Stimulated activated memory B cell treated with anti-CD40 and anti-IgM and Interleukin-4, amounts not matched to agents 10 μg/mL and 1 μg/mL and 100 μg/mL, for 72 hours (primary cell): ENCODE results near the gene FUT4.

Experiments
- ATAC-seq: fragments of 150-1000 bp; cut with Tn5 transposase; 2 replicates; pipeline ENCODE4 v1.10.0; 2021
- H3K27ac Mint-ChIP-seq: one replicate; pipeline ENCODE4 v1.8.0; 2022; ENCODE audit warnings: mild to moderate bottlenecking, mixed read lengths
- H3K27me3 Mint-ChIP-seq: one replicate; pipeline ENCODE4 v1.8.0; 2022; ENCODE audit warnings: mixed read lengths
- H3K36me3 Mint-ChIP-seq: one replicate; pipeline ENCODE4 v1.8.0; 2022; ENCODE audit warnings: mixed read lengths
- H3K4me1 Mint-ChIP-seq: one replicate; pipeline ENCODE4 v1.8.0; 2022; ENCODE audit warnings: mixed read lengths
- H3K4me3 Mint-ChIP-seq: one replicate; pipeline ENCODE4 v1.8.0; 2022; ENCODE audit warnings: mild to moderate bottlenecking, moderate library complexity, mixed read lengths
- H3K9me3 Mint-ChIP-seq: one replicate; pipeline ENCODE4 v1.8.0; 2022; ENCODE audit warnings: mixed read lengths

Gene FUT4

DNA sequence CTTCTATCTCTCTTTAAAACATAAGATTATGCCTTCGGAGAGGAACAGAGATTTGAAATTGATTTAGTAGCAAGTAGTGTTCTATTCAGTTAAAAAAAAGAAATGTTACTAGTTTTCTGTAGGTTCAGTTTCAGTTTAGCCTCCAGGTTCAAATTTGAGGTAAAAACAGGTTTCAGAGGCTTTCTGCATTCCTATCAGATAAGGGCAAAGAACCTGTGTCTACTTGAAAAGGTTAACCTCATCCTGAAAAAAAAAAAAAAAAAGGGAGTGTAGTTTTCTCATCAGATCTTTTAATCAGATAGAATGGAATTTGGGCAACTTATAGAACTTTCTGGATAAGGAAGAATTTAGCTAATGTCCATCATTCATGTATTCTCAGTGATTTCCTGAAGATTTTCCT lies 19.4 kb upstream of the FUT4 start:
- Mint-ChIP-seq H3K27ac (no peak overlapping the region), H3K4me3 (no peak overlapping the region), H3K27me3 (peaks cover 17% of the 10 kb centered on the region), H3K4me1 (no peaks in the 10 kb centered on the region), H3K36me3 (no peaks in the 10 kb centered on the region), H3K9me3 (no peaks in the 10 kb centered on the region)
- ATAC-seq = no peak

DNA sequence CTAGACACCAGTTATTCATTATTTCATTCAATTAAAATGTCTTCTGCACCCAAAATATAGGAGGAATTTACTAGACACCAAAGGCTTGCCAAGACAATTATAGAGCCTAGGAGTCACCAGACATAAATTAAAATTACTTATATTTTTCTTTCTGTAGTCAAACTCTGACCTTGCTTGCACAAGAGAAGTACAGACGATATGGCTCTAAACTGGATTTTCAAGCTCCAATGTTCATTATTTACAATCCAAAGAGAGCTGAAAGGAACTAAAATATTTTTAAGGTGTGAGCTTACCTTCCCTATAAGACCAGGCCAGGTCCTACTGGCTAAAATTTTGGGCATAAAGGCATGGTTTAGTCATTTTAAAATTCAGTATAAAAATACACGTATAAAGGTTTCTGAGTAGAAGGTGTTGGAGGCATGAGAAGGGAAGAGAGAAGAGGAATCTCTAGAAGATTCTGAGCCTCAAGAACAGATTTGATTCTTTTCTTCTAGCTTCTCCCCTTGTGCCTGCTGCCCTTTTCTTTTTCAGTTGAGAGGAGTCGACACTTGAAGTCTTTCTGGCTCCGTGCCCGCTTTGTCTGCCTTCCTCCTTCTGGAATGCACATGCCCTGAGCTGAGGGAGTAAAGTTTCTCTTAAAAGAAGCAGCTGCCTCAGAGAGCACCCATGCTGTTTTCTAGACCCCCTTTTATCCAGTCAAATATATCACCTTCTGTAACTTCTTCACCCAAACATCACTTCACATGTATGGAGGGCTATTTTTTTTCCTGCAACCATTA lies 18.0 kb upstream of the FUT4 start:
- ATAC-seq = no peak
- H3K4me1 Mint-ChIP-seq = no peaks in the 10 kb centered on the region
- no peak overlapping the region for H3K27ac Mint-ChIP-seq
- H3K4me3 Mint-ChIP-seq = no peak overlapping the region
- no peaks in the 10 kb centered on the region for H3K36me3 Mint-ChIP-seq
- H3K9me3 Mint-ChIP-seq = no peaks in the 10 kb centered on the region
- H3K27me3 Mint-ChIP-seq = peaks cover 17% of the 10 kb centered on the region

GRCh38 chr11:94526645-94527438 lies 16.9 kb upstream of the FUT4 start:
- no peak for ATAC-seq

GRCh38 chr11:94528551-94528950 lies 15.2 kb upstream of the FUT4 start:
- H3K27ac Mint-ChIP-seq = no peak overlapping the region
- H3K9me3 Mint-ChIP-seq = no peaks in the 10 kb centered on the region
- H3K27me3 Mint-ChIP-seq = peaks cover 36% of the 10 kb centered on the region
- H3K4me1 Mint-ChIP-seq = no peaks in the 10 kb centered on the region
- no peak overlapping the region for H3K4me3 Mint-ChIP-seq
- no peaks in the 10 kb centered on the region for H3K36me3 Mint-ChIP-seq
- no peak for ATAC-seq

More at GRCh38 chr11:94526645-94527438, 16.9 kb upstream of the FUT4 start:
- H3K4me1 Mint-ChIP-seq = no peaks in the 10 kb centered on the region
- H3K9me3 Mint-ChIP-seq = no peaks in the 10 kb centered on the region
- no peak overlapping the region for H3K27ac Mint-ChIP-seq
- H3K4me3 Mint-ChIP-seq = no peak overlapping the region
- H3K36me3 Mint-ChIP-seq = no peaks in the 10 kb centered on the region
- peaks cover 27% of the 10 kb centered on the region for H3K27me3 Mint-ChIP-seq

GRCh38 chr11:94532211-94532610 lies 11.5 kb upstream of the FUT4 start:
- ATAC-seq = no peak
- Mint-ChIP-seq H3K27ac (no peak overlapping the region), H3K9me3 (no peaks in the 10 kb centered on the region), H3K4me3 (no peak overlapping the region), H3K27me3 (peaks cover 57% of the 10 kb centered on the region), H3K36me3 (no peaks in the 10 kb centered on the region), H3K4me1 (no peaks in the 10 kb centered on the region)

DNA sequence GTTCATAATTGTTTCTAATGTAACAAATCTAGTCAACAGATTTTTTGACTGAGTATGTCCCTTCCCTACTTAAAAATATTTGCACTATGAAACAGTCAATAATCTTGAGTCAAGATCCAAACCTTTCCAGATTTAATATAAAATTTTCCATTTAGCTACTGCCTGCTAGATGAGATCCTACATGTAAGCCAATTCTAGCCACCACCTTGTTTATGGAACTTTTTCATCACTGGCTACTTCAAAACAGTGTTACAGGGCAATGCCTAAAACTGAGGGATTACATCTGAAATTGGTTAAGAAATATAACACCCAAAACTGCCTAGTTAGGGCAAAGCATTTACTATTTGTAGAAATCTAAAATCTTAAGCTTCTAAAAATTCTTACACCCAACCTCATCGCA lies 10.5 kb upstream of the FUT4 start:
- no peak overlapping the region for H3K27ac Mint-ChIP-seq

DNA sequence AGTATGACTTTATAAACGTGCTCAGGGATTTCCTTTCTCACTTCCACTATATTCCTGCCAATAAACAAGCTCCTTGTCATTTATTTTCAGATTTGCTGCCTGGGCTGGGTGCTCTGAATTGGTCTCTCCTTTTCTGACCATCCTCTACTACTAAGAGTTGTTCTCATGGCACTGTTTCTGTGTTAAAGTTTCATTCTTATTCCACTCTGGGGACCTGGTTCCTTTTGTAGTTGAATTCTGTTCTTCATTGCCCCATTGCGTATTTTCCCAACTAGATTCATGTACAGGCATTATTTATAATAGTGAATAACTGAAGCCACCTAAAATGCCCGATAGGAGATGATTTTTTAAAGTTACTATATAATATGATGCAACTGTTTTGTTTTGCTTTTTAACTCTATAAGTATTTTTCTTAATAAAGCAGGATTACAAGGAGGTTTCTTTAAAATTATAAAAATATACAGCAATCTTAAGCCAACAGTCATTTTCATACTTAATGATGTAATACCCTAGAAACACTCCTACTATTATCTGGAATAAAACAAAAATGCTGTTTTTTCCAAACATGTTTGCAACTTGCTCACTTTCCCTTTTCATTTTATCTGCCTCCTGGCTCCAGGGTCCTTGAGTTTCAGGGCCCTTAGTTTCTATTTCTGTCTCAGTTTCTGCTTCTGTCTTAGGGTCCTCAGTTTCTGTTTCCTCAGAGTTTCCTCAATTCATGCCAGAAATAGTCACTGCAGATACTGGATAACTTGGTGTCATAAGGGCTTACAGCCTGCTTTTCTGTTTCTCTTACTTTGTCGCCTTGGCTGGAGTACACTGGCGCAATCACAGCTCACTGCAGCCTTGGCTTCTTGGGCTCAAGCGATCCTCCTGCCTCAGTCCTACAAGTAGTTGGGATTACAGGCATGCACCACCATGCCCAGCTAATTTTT lies 9.8 kb upstream of the FUT4 start:
- no peak overlapping the region for H3K27ac Mint-ChIP-seq
- no peak for ATAC-seq
- no peaks in the 10 kb centered on the region for H3K9me3 Mint-ChIP-seq
- H3K4me3 Mint-ChIP-seq = no peak overlapping the region
- H3K36me3 Mint-ChIP-seq = no peaks in the 10 kb centered on the region
- H3K4me1 Mint-ChIP-seq = no peaks in the 10 kb centered on the region
- peaks cover 61% of the 10 kb centered on the region for H3K27me3 Mint-ChIP-seq

More for the DNA sequence above, 10.5 kb upstream of the FUT4 start:
- ATAC-seq = no peak
- Mint-ChIP-seq H3K4me3 (no peak overlapping the region), H3K36me3 (no peaks in the 10 kb centered on the region), H3K9me3 (no peaks in the 10 kb centered on the region), H3K27me3 (peaks cover 61% of the 10 kb centered on the region), H3K4me1 (no peaks in the 10 kb centered on the region)

- no peaks in the 10 kb centered on the region for H3K9me3 Mint-ChIP-seq
- peaks cover 73% of the 10 kb centered on the region for H3K27me3 Mint-ChIP-seq
- no peak overlapping the region for H3K4me3 Mint-ChIP-seq
- no peak overlapping the region for H3K27ac Mint-ChIP-seq
- no peaks in the 10 kb centered on the region for H3K36me3 Mint-ChIP-seq
- ATAC-seq = no peak
- no peaks in the 10 kb centered on the region for H3K4me1 Mint-ChIP-seq
These were observed 7.3 kb upstream of the FUT4 start for GRCh38 chr11:94536386-94536785.

GRCh38 chr11:94537031-94537600 lies 6.6 kb upstream of the FUT4 start:
- H3K27me3 Mint-ChIP-seq = peaks cover 75% of the 10 kb centered on the region
- H3K27ac Mint-ChIP-seq = no peak overlapping the region
- ATAC-seq = no peak
- H3K9me3 Mint-ChIP-seq = no peaks in the 10 kb centered on the region
- no peaks in the 10 kb centered on the region for H3K4me1 Mint-ChIP-seq
- H3K4me3 Mint-ChIP-seq = no peak overlapping the region
- H3K36me3 Mint-ChIP-seq = no peaks in the 10 kb centered on the region

GRCh38 chr11:94539420-94539819 lies 4.3 kb upstream of the FUT4 start:
- H3K27me3 Mint-ChIP-seq = peaks cover 58% of the 10 kb centered on the region
- H3K4me1 Mint-ChIP-seq = peaks cover 14% of the 10 kb centered on the region
- no peak overlapping the region for H3K27ac Mint-ChIP-seq
- H3K36me3 Mint-ChIP-seq = no peaks in the 10 kb centered on the region
- no peak for ATAC-seq
- H3K9me3 Mint-ChIP-seq = no peaks in the 10 kb centered on the region
- no peak overlapping the region for H3K4me3 Mint-ChIP-seq

- Mint-ChIP-seq H3K4me1 (peaks cover 37% of the 10 kb centered on the region), H3K27me3 (peaks cover 17% of the 10 kb centered on the region), H3K36me3 (peaks cover 7% of the 10 kb centered on the region), H3K4me3 (peak overlapping the region; percentile 72), H3K27ac (peak overlapping the region; percentile 17), H3K9me3 (no peaks in the 10 kb centered on the region)
- ATAC-seq = no peak
These were observed 1.0 kb downstream of the FUT4 start for GRCh38 chr11:94544646-94545263.

DNA sequence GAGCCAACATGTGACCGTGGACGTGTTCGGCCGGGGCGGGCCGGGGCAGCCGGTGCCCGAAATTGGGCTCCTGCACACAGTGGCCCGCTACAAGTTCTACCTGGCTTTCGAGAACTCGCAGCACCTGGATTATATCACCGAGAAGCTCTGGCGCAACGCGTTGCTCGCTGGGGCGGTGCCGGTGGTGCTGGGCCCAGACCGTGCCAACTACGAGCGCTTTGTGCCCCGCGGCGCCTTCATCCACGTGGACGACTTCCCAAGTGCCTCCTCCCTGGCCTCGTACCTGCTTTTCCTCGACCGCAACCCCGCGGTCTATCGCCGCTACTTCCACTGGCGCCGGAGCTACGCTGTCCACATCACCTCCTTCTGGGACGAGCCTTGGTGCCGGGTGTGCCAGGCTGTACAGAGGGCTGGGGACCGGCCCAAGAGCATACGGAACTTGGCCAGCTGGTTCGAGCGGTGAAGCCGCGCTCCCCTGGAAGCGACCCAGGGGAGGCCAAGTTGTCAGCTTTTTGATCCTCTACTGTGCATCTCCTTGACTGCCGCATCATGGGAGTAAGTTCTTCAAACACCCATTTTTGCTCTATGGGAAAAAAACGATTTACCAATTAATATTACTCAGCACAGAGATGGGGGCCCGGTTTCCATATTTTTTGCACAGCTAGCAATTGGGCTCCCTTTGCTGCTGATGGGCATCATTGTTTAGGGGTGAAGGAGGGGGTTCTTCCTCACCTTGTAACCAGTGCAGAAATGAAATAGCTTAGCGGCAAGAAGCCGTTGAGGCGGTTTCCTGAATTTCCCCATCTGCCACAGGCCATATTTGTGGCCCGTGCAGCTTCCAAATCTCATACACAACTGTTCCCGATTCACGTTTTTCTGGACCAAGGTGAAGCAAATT lies 1.8 kb downstream of the FUT4 start:
- peaks cover 11% of the 10 kb centered on the region for H3K27me3 Mint-ChIP-seq
- H3K36me3 Mint-ChIP-seq = peaks cover 7% of the 10 kb centered on the region
- no peak for ATAC-seq
- H3K9me3 Mint-ChIP-seq = no peaks in the 10 kb centered on the region
- peak overlapping the region; percentile 17 for H3K27ac Mint-ChIP-seq
- peak overlapping the region; percentile 72 for H3K4me3 Mint-ChIP-seq
- peaks cover 41% of the 10 kb centered on the region for H3K4me1 Mint-ChIP-seq

DNA sequence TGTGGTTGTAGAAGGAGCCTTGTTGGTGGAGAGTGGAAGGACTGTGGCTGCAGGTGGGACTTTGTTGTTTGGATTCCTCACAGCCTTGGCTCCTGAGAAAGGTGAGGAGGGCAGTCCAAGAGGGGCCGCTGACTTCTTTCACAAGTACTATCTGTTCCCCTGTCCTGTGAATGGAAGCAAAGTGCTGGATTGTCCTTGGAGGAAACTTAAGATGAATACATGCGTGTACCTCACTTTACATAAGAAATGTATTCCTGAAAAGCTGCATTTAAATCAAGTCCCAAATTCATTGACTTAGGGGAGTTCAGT lies 2.4 kb downstream of the FUT4 start:
- H3K4me1 Mint-ChIP-seq = peaks cover 44% of the 10 kb centered on the region

GRCh38 chr11:94546886-94547285 lies 3.2 kb downstream of the FUT4 start:
- Mint-ChIP-seq H3K9me3 (no peaks in the 10 kb centered on the region), H3K4me3 (no peak overlapping the region), H3K27me3 (peaks cover under 1% of the 10 kb centered on the region), H3K36me3 (peaks cover 7% of the 10 kb centered on the region), H3K27ac (no peak overlapping the region), H3K4me1 (peaks cover 44% of the 10 kb centered on the region)
- ATAC-seq = no peak

More for the DNA sequence above, 2.4 kb downstream of the FUT4 start:
- ATAC-seq = no peak
- H3K36me3 Mint-ChIP-seq = peaks cover 7% of the 10 kb centered on the region
- no peak overlapping the region for H3K27ac Mint-ChIP-seq
- H3K9me3 Mint-ChIP-seq = no peaks in the 10 kb centered on the region
- H3K4me3 Mint-ChIP-seq = peak overlapping the region; percentile 14
- H3K27me3 Mint-ChIP-seq = peaks cover 9% of the 10 kb centered on the region
